CD8-positive, alpha-beta memory T cell (primary cell): Measurements from ENCODE around the gene GRAMD2A. TPM values are rescaled to one million over a fixed set of nuclear protein-coding genes. Genes with fewer than 3 reads are reported as not detected.

Experiments
- CTCF ChIA-PET: fragments of 350-600 bp; sonication (Branson Sonifier 250); formaldehyde crosslinking; loops from one replicate; lab custom pipeline; 2021; ENCODE audit warnings: antibody characterized with exemption; lab: Charles Lee
- POLR2A ChIA-PET: fragments of 350-600 bp; sonication (Branson Sonifier 250); formaldehyde crosslinking; loops from one replicate; lab custom pipeline; 2021; ENCODE audit warnings: antibody characterized with exemption; lab: Charles Lee
- DNase-seq, 5 donors: peaks; one replicate each; pipeline versions ENCODE4 v3.0.0 to v3.0.0-alpha.2; 2020 to 2022; ENCODE audit warnings: mixed read lengths in 1 of 5
- H3K27ac ChIP-seq: one replicate; pipeline ENCODE4 v1.7.0; 2013; ENCODE audit warnings: low read depth, mild to moderate bottlenecking, low read length, moderate library complexity
- H3K27me3 ChIP-seq: 2 replicates; pipeline ENCODE4 v1.7.0; 2013; ENCODE audit warnings: low read length, mild to moderate bottlenecking; ENCODE audit not compliant: insufficient read depth, poor library complexity, severe bottlenecking
- H3K36me3 ChIP-seq: 2 replicates; pipeline ENCODE4 v1.7.0; 2013; ENCODE audit warnings: mild to moderate bottlenecking, low read length, moderate library complexity; ENCODE audit not compliant: insufficient read depth
- H3K4me1 ChIP-seq: 2 replicates; pipeline ENCODE4 v1.7.0; 2013; ENCODE audit warnings: mild to moderate bottlenecking, low read length, moderate library complexity; ENCODE audit not compliant: insufficient read depth
- H3K4me3 ChIP-seq: 2 replicates; pipeline ENCODE4 v1.7.0; 2013; ENCODE audit warnings: mild to moderate bottlenecking, low read length
- H3K9me3 ChIP-seq: 2 replicates; pipeline ENCODE4 v1.7.0; 2013; ENCODE audit warnings: mild to moderate bottlenecking, low read length
- H3K27ac Mint-ChIP-seq, 8 donors: one replicate each; pipeline ENCODE4 v1.8.0; 2020 to 2021; ENCODE audit warnings: mixed read lengths in 8 of 8, mild to moderate bottlenecking in 6 of 8, inconsistent platforms in 3 of 8, moderate library complexity in 3 of 8
- H3K27me3 Mint-ChIP-seq, 2 donors: one replicate each; pipeline ENCODE4 v1.8.0; 2020 to 2021; ENCODE audit warnings: mixed read lengths in 2 of 2, mild to moderate bottlenecking in 1 of 2, moderate library complexity in 1 of 2
- H3K36me3 Mint-ChIP-seq, 3 donors: one replicate each; pipeline ENCODE4 v1.8.0; 2020 to 2021; ENCODE audit warnings: mixed read lengths in 3 of 3, inconsistent platforms in 1 of 3, mild to moderate bottlenecking in 1 of 3
- H3K4me1 Mint-ChIP-seq, 3 donors: one replicate each; pipeline ENCODE4 v1.8.0; 2020 to 2021; ENCODE audit warnings: mixed read lengths in 3 of 3, inconsistent platforms in 1 of 3, mild to moderate bottlenecking in 1 of 3
- H3K4me3 Mint-ChIP-seq, 7 donors: one replicate each; pipeline ENCODE4 v1.8.0; 2020 to 2021; ENCODE audit warnings: mixed read lengths in 7 of 7, mild to moderate bottlenecking in 6 of 7, moderate library complexity in 4 of 7, inconsistent platforms in 2 of 7
- H3K9me3 Mint-ChIP-seq, 5 donors: one replicate each; pipeline ENCODE4 v1.8.0; 2020 to 2022; ENCODE audit warnings: mixed read lengths in 5 of 5, mild to moderate bottlenecking in 3 of 5, moderate library complexity in 2 of 5, inconsistent platforms in 1 of 5
- polyA plus RNA-seq: library from polyadenylated mRNA; unstranded; fragments of 300-500 nt; fragmentation: Illumina TruSeq; gene quantifications from one replicate; pipeline ENCODE4 v1.2.3, GENCODE V29; 2021
- total RNA-seq, 2 experiments: library from RNA; stranded (reverse); gene quantifications; one replicate each; pipeline ENCODE4 v1.2.3, GENCODE V29; 2021

GRAMD2A gene
- total and polyA plus RNA-seq, 3 experiments from 2014 or later: not detected

- Mint-ChIP-seq H3K4me1 (peaks cover 29 to 35% (median 34%) of the 10 kb centered on the region in 3 donors), H3K4me3 (no peak overlapping the region), H3K27me3 (peaks cover 0 to 1% of the 10 kb centered on the region in 2 donors), H3K36me3 (peaks cover 0 to 12% (median under 1%) of the 10 kb centered on the region in 3 donors), H3K9me3 (no peaks in the 10 kb centered on the region), H3K27ac (peak overlapping the region in 1 of 8 donors; percentile 64)
- H3K4me3 ChIP-seq: no peak overlapping the region
- H3K27ac ChIP-seq: no peak overlapping the region
- no peaks in the 10 kb centered on the region for H3K27me3 ChIP-seq
- H3K4me1 ChIP-seq: peaks cover 21% of the 10 kb centered on the region
- no peaks in the 10 kb centered on the region for H3K9me3 ChIP-seq
- ChIA-PET POLR2A (interaction anchor here (0.6 kb wide), 1 partner anchor 11 kb away, joined by 6 read pairs; no protein-coding TSS in a partner anchor), CTCF (interaction anchor here (1.9 kb wide), 1 partner anchor 9 kb away, joined by 10 read pairs; no protein-coding TSS in a partner anchor)
- DNase-seq: no peak
- H3K36me3 ChIP-seq: no peaks in the 10 kb centered on the region
Observed at GRCh38 chr15:72235298-72235697, 37.7 kb upstream of the GRAMD2A start.

- Histone ChIP-seq H3K4me3 (no peak overlapping the region), H3K27me3 (no peaks in the 10 kb centered on the region), H3K9me3 (no peaks in the 10 kb centered on the region), H3K4me1 (peaks cover 28% of the 10 kb centered on the region), H3K36me3 (no peaks in the 10 kb centered on the region), H3K27ac (no peak overlapping the region)
- Mint-ChIP-seq H3K27ac (peak overlapping the region in 4 of 8 donors; percentile 33 to 90 (median 64)), H3K9me3 (no peaks in the 10 kb centered on the region), H3K4me1 (peaks cover 36 to 44% (median 43%) of the 10 kb centered on the region in 3 donors), H3K4me3 (peak overlapping the region in 1 of 7 donors; percentile 78), H3K27me3 (peaks cover 0 to 1% of the 10 kb centered on the region in 2 donors), H3K36me3 (peaks cover 0 to 12% (median 0%) of the 10 kb centered on the region in 3 donors)
- DNase-seq: no peak
- POLR2A ChIA-PET: no interaction called here
- CTCF ChIA-PET: no interaction called here
Observed at GRCh38 chr15:72233769-72234168, 36.2 kb upstream of the GRAMD2A start.

- H3K9me3 Mint-ChIP-seq: no peaks in the 10 kb centered on the region
- H3K27ac Mint-ChIP-seq: peak overlapping the region; percentile 90 to 98 (median 96)
- Histone ChIP-seq H3K27me3 (no peaks in the 10 kb centered on the region), H3K4me1 (peaks cover 40% of the 10 kb centered on the region), H3K36me3 (no peaks in the 10 kb centered on the region), H3K4me3 (peak overlapping the region; percentile 63), H3K27ac (peak overlapping the region; percentile 86), H3K9me3 (no peaks in the 10 kb centered on the region)
- peaks cover 0 to 12% (median 0%) of the 10 kb centered on the region in 3 donors for H3K36me3 Mint-ChIP-seq
- peak overlapping the region; percentile 95 to 99 (median 98) for H3K4me3 Mint-ChIP-seq
- H3K27me3 Mint-ChIP-seq: peaks cover 0 to 1% of the 10 kb centered on the region in 2 donors
- H3K4me1 Mint-ChIP-seq: peaks cover 44 to 53% (median 49%) of the 10 kb centered on the region in 3 donors
- ChIA-PET POLR2A (interaction anchor here (0.7 to 2.6 kb wide), 6 partner anchors 10 to 243 kb away, joined by 3 to 9 read pairs (median 3); partner anchors contain the start of genes ARIH1 and HEXA), CTCF (interaction anchor here (1.0 to 1.9 kb wide), 4 partner anchors 10 to 43 kb away, joined by 3 to 9 read pairs (median 4); no protein-coding TSS in a partner anchor)
- DNase-seq: peak; percentile 36 to 73 (median 64)
Observed at GRCh38 chr15:72231833-72232478, 34.4 kb upstream of the GRAMD2A start.

- Mint-ChIP-seq H3K27ac (peak within 1 kb of the TSS; percentile 90 to 100 (median 96)), H3K9me3 (no peaks in the 10 kb centered on the region), H3K27me3 (peaks cover 0 to 1% of the 10 kb centered on the region in 2 donors), H3K4me3 (peak within 1 kb of the TSS; percentile 95 to 99 (median 98)), H3K36me3 (peaks cover 0 to 12% (median 0%) of the 10 kb centered on the region in 3 donors), H3K4me1 (peaks cover 45 to 52% (median 48%) of the 10 kb centered on the region in 3 donors)
- DNase-seq: peak; percentile 81 to 91 (median 87)
- Histone ChIP-seq H3K27ac (peak within 1 kb of the TSS; percentile 86), H3K4me3 (peak within 1 kb of the TSS; percentile 63), H3K36me3 (no peaks in the 10 kb centered on the region), H3K9me3 (no peaks in the 10 kb centered on the region), H3K4me1 (peaks cover 43% of the 10 kb centered on the region), H3K27me3 (no peaks in the 10 kb centered on the region)
- ChIA-PET CTCF (interaction anchor here (0.9 to 5.0 kb wide), 7 partner anchors 11 to 43 kb away, joined by 3 to 51 read pairs (median 4); partner anchors contain the start of gene GRAMD2A), POLR2A (interaction anchor here (0.7 to 2.6 kb wide), 6 partner anchors 9 to 145 kb away, joined by 3 to 9 read pairs (median 4); partner anchors contain the start of gene HEXA)
Observed at GRCh38 chr15:72231066-72231832, 33.7 kb upstream of the GRAMD2A start, which contains the start of gene PKM. Gene PKM (minus strand): TSS chr15:72231190. CDS start chr15:72219097, 12,093 bp downstream.

GRCh38 chr15:72230197-72231065, 32.8 kb upstream of the GRAMD2A start:
- H3K4me3 Mint-ChIP-seq: peak overlapping the region; percentile 95 to 99 (median 98)
- POLR2A ChIA-PET: interaction anchor here (0.5 to 2.6 kb wide), 4 partner anchors 11 to 232 kb away, joined by 3 to 9 read pairs (median 5); partner anchors contain the start of gene HEXA
- H3K27me3 Mint-ChIP-seq: peaks cover 0 to 1% of the 10 kb centered on the region in 2 donors
- CTCF ChIA-PET: interaction anchor here (0.9 to 5.0 kb wide), 4 partner anchors 12 to 43 kb away, joined by 3 to 51 read pairs (median 8); partner anchors contain the start of gene GRAMD2A
- H3K27ac Mint-ChIP-seq: peak overlapping the region; percentile 89 to 100 (median 96)
- peak overlapping the region; percentile 86 for H3K27ac ChIP-seq
- H3K4me3 ChIP-seq: peak overlapping the region; percentile 63
- H3K4me1 ChIP-seq: peaks cover 51% of the 10 kb centered on the region
- no peaks in the 10 kb centered on the region for H3K9me3 ChIP-seq
- H3K4me1 Mint-ChIP-seq: peaks cover 52 to 58% (median 54%) of the 10 kb centered on the region in 3 donors
- no peaks in the 10 kb centered on the region for H3K36me3 ChIP-seq
- no peaks in the 10 kb centered on the region for H3K9me3 Mint-ChIP-seq
- peaks cover 0 to 16% (median 0%) of the 10 kb centered on the region in 3 donors for H3K36me3 Mint-ChIP-seq
- peak; percentile 47 to 76 (median 52) for DNase-seq
- H3K27me3 ChIP-seq: no peaks in the 10 kb centered on the region

GRCh38 chr15:72229947-72230196, 32.3 kb upstream of the GRAMD2A start:
- ChIA-PET CTCF (interaction anchor here (1.2 to 5.0 kb wide), 2 partner anchors 30 to 43 kb away, joined by 6 to 51 read pairs; partner anchors contain the start of gene GRAMD2A), POLR2A (interaction anchor here (1.3 to 2.6 kb wide), 3 partner anchors 12 to 146 kb away, joined by 4 to 9 read pairs (median 6); partner anchors contain the start of gene HEXA)
- H3K9me3 ChIP-seq: no peaks in the 10 kb centered on the region
- no peak for DNase-seq
- peaks cover 0 to 19% (median 0%) of the 10 kb centered on the region in 3 donors for H3K36me3 Mint-ChIP-seq
- H3K4me3 Mint-ChIP-seq: peak overlapping the region; percentile 91 to 100 (median 99)
- no peaks in the 10 kb centered on the region for H3K27me3 ChIP-seq
- peaks cover 53 to 61% (median 57%) of the 10 kb centered on the region in 3 donors for H3K4me1 Mint-ChIP-seq
- H3K27ac ChIP-seq: peak overlapping the region; percentile 86
- H3K27ac Mint-ChIP-seq: peak overlapping the region in 7 of 8 donors; percentile 92 to 100 (median 99)
- no peaks in the 10 kb centered on the region for H3K9me3 Mint-ChIP-seq
- peaks cover 53% of the 10 kb centered on the region for H3K4me1 ChIP-seq
- peak overlapping the region; percentile 63 for H3K4me3 ChIP-seq
- peaks cover 0 to 1% of the 10 kb centered on the region in 2 donors for H3K27me3 Mint-ChIP-seq
- no peaks in the 10 kb centered on the region for H3K36me3 ChIP-seq
